HG02870 (cell line): Measurements from ENCODE around the gene EZH2.

Source experiments
- ATAC-seq: cut with Tn5 transposase; IDR thresholded peaks from one replicate; pipeline ENCODE4 v1.9.1; 2021; ENCODE audit warnings: mild to moderate bottlenecking, moderate library complexity; ENCODE audit not compliant: unreplicated experiment

EZH2 gene

GRCh38 chr7:148858489-148858888 lies 25.6 kb downstream of the EZH2 start:
- ATAC-seq = no peak

GRCh38 chr7:148856891-148857290 lies 27.2 kb downstream of the EZH2 start:
- peak; percentile 77 for ATAC-seq

- ATAC-seq = no peak
These were observed 27.6 kb downstream of the EZH2 start for GRCh38 chr7:148856578-148856881.

- ATAC-seq = no peak
These were observed 29.1 kb downstream of the EZH2 start for GRCh38 chr7:148854983-148855382.

- no peak for ATAC-seq
These were observed 31.8 kb downstream of the EZH2 start for GRCh38 chr7:148852272-148852671.

GRCh38 chr7:148850564-148850963 lies 33.5 kb downstream of the EZH2 start:
- ATAC-seq = no peak

GRCh38 chr7:148849393-148850098 lies 34.5 kb downstream of the EZH2 start:
- no peak for ATAC-seq

GRCh38 chr7:148847815-148848734 lies 36.0 kb downstream of the EZH2 start:
- ATAC-seq = no peak

GRCh38 chr7:148838905-148839304 lies 45.2 kb downstream of the EZH2 start:
- no peak for ATAC-seq

GRCh38 chr7:148835854-148836253 lies 48.2 kb downstream of the EZH2 start:
- ATAC-seq = no peak

GRCh38 chr7:148834605-148835004 lies 49.5 kb downstream of the EZH2 start:
- no peak for ATAC-seq

- ATAC-seq = no peak
These were observed 52.3 kb downstream of the EZH2 start for GRCh38 chr7:148831782-148832181.

GRCh38 chr7:148830897-148831692 lies 53.0 kb downstream of the EZH2 start:
- ATAC-seq = no peak

- ATAC-seq = no peak
These were observed 55.1 kb downstream of the EZH2 start for GRCh38 chr7:148828965-148829364.

GRCh38 chr7:148825338-148825737 lies 58.8 kb downstream of the EZH2 start:
- ATAC-seq = no peak

- ATAC-seq = no peak
These were observed 59.2 kb downstream of the EZH2 start for GRCh38 chr7:148824864-148825263.

GRCh38 chr7:148821422-148821821 lies 62.7 kb downstream of the EZH2 start:
- no peak for ATAC-seq

GRCh38 chr7:148819697-148820360 lies 64.3 kb downstream of the EZH2 start:
- ATAC-seq = no peak

GRCh38 chr7:148815612-148816011 lies 68.5 kb downstream of the EZH2 start:
- ATAC-seq = no peak

GRCh38 chr7:148814922-148815559 lies 69.0 kb downstream of the EZH2 start:
- no peak for ATAC-seq
